ENCODE measurements around the gene MYPN.

DNA sequence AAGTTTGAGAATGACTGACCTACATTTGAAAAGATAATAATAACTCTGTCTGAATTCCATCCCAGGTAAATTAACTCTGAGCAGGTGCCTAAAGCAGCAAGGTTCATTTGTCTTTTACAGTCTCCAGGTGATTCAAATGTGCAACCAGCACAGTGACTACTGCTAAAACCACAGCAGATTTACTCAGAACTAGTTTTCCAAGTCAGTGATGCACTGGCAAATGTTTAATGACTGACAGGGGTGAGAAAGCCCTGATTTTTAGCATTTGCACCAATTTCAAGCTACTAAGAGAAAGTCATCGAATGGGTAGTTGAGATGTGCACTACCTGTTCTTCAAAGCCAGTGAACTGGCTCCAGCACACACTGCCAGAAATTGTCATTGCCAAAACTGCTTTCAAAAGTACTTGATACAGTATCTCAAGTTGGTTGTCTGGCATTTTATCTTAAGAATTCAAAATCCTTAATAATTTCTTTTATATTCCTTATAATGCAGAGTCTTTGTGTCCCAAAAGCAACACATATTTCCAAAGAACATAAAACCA lies 62.3 kb downstream of the MYPN start:
- no peak for TF ChIP-seq POLR2A (IDR thresholded peaks at IDR 0.05; ENCODE audit: low read length)
- no peak for TF ChIP-seq GATA1 (IDR thresholded peaks at IDR 0.05; ENCODE audit: low read depth, low read length)

Measured in erythroblast (primary cell).